HepG2 (cell line): ENCODE measurements around the gene NACC2. TPM values are rescaled to one million over a fixed set of nuclear protein-coding genes. Genes with fewer than 3 reads are reported as not detected.

ENCODE experiments used
- ATF6 ChIP-seq: sonication (generic); formaldehyde crosslinking; conservative IDR thresholded peaks from 2 replicates; pipeline ENCODE4 v1.4.0; 2020; ENCODE audit warnings: missing genetic modification reagents
- FOXJ3 ChIP-seq: sonication (generic); formaldehyde crosslinking; IDR thresholded peaks from 2 replicates; pipeline ENCODE4 v1.4.0; 2020; ENCODE audit warnings: missing genetic modification reagents, mild to moderate bottlenecking, borderline replicate concordance
- HMG20A ChIP-seq: IDR thresholded peaks from 2 replicates; pipeline ENCODE4 v1.6.1; 2016; ENCODE audit warnings: borderline replicate concordance
- HNF4G ChIP-seq, 2 experiments: sonication (generic) in 1 of 2; formaldehyde crosslinking in 1 of 2; IDR thresholded peaks; 2 replicates each; pipeline versions ENCODE4 v1.4.0 to v1.6.1; 2011 to 2020; ENCODE audit warnings: borderline replicate concordance in 2 of 2, low read depth in 2 of 2, mild to moderate bottlenecking in 2 of 2, low read length in 1 of 2, missing genetic modification reagents in 1 of 2, moderate library complexity in 1 of 2
- IRF2 ChIP-seq: IDR thresholded peaks from 2 replicates; pipeline ENCODE4 v1.6.1; 2018; ENCODE audit warnings: missing genetic modification reagents, missing compliant biosample characterization
- MEIS1 ChIP-seq: sonication (generic); formaldehyde crosslinking; IDR thresholded peaks from 2 replicates; pipeline ENCODE4 v1.9.0; 2021; ENCODE audit warnings: mild to moderate bottlenecking, missing genetic modification reagents, moderate library complexity, borderline replicate concordance
- NAIF1 ChIP-seq: sonication (generic); formaldehyde crosslinking; IDR thresholded peaks from 2 replicates; pipeline ENCODE4 v1.5.0; 2020; ENCODE audit warnings: mild to moderate bottlenecking, missing genetic modification reagents, borderline replicate concordance
- PRMT3 ChIP-seq: sonication (generic); formaldehyde crosslinking; IDR thresholded peaks from 2 replicates; pipeline ENCODE4 v1.8.1; 2022; ENCODE audit warnings: low read depth, mild to moderate bottlenecking, moderate library complexity, missing genetic modification reagents, borderline replicate concordance
- SALL1 ChIP-seq: sonication (generic); formaldehyde crosslinking; IDR thresholded peaks from 2 replicates; pipeline ENCODE4 v1.8.0; 2022; ENCODE audit warnings: mild to moderate bottlenecking, missing genetic modification reagents
- SNAPC2 ChIP-seq: sonication (generic); formaldehyde crosslinking; IDR thresholded peaks from 2 replicates; pipeline ENCODE4 v1.8.1; 2022; ENCODE audit warnings: mild to moderate bottlenecking, missing genetic modification reagents
- ZBTB7B ChIP-seq: sonication (generic); formaldehyde crosslinking; IDR thresholded peaks from 2 replicates; pipeline ENCODE4 v1.4.0; 2020; ENCODE audit warnings: missing genetic modification reagents
- ZFP91 ChIP-seq: sonication (generic); formaldehyde crosslinking; IDR thresholded peaks from 2 replicates; pipeline ENCODE4 v1.9.0; 2022; ENCODE audit warnings: missing genetic modification reagents, mild to moderate bottlenecking, borderline replicate concordance
- ZNF121 ChIP-seq: sonication (generic); formaldehyde crosslinking; IDR thresholded peaks from 2 replicates; pipeline ENCODE4 v1.5.0; 2020; ENCODE audit warnings: mild to moderate bottlenecking, missing genetic modification reagents
- ZNF839 ChIP-seq: sonication (generic); formaldehyde crosslinking; IDR thresholded peaks from 2 replicates; pipeline ENCODE4 v1.4.0; 2020; ENCODE audit warnings: missing genetic modification reagents, mild to moderate bottlenecking, borderline replicate concordance
- ZNF891 ChIP-seq: sonication (generic); formaldehyde crosslinking; IDR thresholded peaks from 2 replicates; pipeline ENCODE4 v1.5.0; 2020; ENCODE audit warnings: mild to moderate bottlenecking, missing genetic modification reagents
- polyA plus RNA-seq, 8 experiments: library from polyadenylated mRNA; depleted of rRNA in 3 of 8; stranded (reverse) in 7 of 8; unstranded in 1 of 8; fragments of >200 nt; fragmentation: Illumina TruSeq in 4 of 8; extraction: Trizol in 4 of 8; gene quantifications; 2 replicates each; pipeline versions ENCODE4 v1.2.1 to v1.2.3, GENCODE V29; 2011 to 2016; ENCODE audit warnings: low read depth in 4 of 8, missing spikeins in 1 of 8, mixed read lengths in 1 of 8; ENCODE audit not compliant: insufficient read depth in 1 of 8
- total RNA-seq, 5 experiments: library from RNA; depleted of rRNA; stranded (reverse); fragments of >200 nt; fragmentation: Illumina TruSeq; extraction: Trizol; gene quantifications; 2 replicates each; pipeline ENCODE4 v1.2.3, GENCODE V29; 2016; ENCODE audit warnings: low read depth in 1 of 5
- TF ChIP-seq, protein P1 (sequence below): sonication (generic); formaldehyde crosslinking; IDR thresholded peaks from 2 replicates; pipeline ENCODE4 v1.4.0; 2020; ENCODE audit warnings: missing genetic modification reagents, mild to moderate bottlenecking, borderline replicate concordance
- TF ChIP-seq, protein P2 (sequence below): sonication (generic); formaldehyde crosslinking; IDR thresholded peaks from 2 replicates; pipeline ENCODE4 v1.4.0; 2020; ENCODE audit warnings: missing genetic modification reagents, low read depth, mild to moderate bottlenecking, borderline replicate concordance

The NACC2 gene
- total and polyA plus RNA-seq, 2 of the 13 experiments (the other 11 are each of a cell fraction or from before 2014, with no cell fraction given): 5.9 to 12.3 TPM

DNA sequence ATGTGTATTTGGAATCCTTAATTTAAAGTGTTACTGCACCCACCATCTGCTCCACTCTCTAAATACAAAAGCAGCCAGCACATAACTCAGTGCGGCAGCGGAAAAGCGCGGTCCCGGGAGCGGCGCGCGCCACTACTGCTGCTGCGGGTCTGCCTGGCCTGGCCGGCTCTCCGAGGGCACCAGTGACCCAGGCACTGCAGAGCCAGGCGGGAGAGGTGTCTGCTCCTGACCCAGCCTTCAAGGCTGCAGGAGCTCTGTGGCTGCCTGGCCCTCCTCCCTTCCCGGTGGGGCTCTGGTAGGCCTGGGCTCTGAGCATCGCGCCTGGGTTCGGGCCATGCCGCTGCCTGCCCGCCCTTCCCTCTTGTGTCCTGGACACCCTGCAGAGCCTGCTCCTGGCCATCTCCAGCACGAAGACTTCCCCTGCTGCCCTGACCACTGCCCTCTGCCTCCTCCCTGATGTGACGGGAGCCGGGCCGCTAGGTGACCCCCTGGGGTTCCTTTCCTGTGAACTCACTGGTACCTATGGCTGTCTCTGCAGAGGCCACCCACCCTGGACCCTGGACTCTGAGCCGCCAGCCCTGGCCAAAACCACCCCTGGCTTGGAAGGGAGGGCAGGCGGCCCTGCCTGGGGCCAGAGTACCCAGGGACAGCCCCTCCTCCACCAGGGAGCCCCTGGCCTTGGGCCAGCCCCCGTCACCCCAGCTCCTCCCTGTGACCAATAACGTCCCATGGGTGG, 101.2 kb downstream of the NACC2 start (continued):
- TF ChIP-seq ZFP91: peak; percentile 86; the same call in 1 of the 2 replicates
- TF ChIP-seq HMG20A (CRISPR knock-in tag): peak; percentile 48; the same call in 1 of the 2 replicates
- TF ChIP-seq ZNF891 (CRISPR knock-in tag): 0 out of 2 replicates have a peak, but pooled peaks have one; percentile 11
- TF ChIP-seq HNF4G (IDR thresholded peaks at IDR 0.05; ENCODE audit: borderline replicate concordance, low read depth, low read length): peak; percentile 94
- peak; percentile 90 for TF ChIP-seq HNF4G (CRISPR knock-in tag; IDR thresholded peaks at IDR 0.05; ENCODE audit: borderline replicate concordance, low read depth)
- TF ChIP-seq IRF2: peak; percentile 71
- peak; percentile 47; the same call in 1 of the 2 replicates for TF ChIP-seq ZNF839 (CRISPR knock-in tag)
- peak; percentile 76 for TF ChIP-seq ZNF121 (CRISPR knock-in tag)
- peak; percentile 83 for TF ChIP-seq SALL1
- peak; percentile 69; the same call in 1 of the 2 replicates for TF ChIP-seq SNAPC2
- 0 out of 2 replicates have a peak, but pooled peaks have one; percentile 29 for TF ChIP-seq NAIF1
- no peak; the same call in 1 of the 2 replicates for TF ChIP-seq ZBTB7B (CRISPR knock-in tag)
- TF ChIP-seq FOXJ3 (CRISPR knock-in tag): 0 out of 2 replicates have a peak, but pooled peaks have one; percentile 10
- TF ChIP-seq ATF6 (CRISPR knock-in tag): 0 out of 2 replicates have a peak, but pooled peaks have one; percentile 25
- TF ChIP-seq, protein P1, sequence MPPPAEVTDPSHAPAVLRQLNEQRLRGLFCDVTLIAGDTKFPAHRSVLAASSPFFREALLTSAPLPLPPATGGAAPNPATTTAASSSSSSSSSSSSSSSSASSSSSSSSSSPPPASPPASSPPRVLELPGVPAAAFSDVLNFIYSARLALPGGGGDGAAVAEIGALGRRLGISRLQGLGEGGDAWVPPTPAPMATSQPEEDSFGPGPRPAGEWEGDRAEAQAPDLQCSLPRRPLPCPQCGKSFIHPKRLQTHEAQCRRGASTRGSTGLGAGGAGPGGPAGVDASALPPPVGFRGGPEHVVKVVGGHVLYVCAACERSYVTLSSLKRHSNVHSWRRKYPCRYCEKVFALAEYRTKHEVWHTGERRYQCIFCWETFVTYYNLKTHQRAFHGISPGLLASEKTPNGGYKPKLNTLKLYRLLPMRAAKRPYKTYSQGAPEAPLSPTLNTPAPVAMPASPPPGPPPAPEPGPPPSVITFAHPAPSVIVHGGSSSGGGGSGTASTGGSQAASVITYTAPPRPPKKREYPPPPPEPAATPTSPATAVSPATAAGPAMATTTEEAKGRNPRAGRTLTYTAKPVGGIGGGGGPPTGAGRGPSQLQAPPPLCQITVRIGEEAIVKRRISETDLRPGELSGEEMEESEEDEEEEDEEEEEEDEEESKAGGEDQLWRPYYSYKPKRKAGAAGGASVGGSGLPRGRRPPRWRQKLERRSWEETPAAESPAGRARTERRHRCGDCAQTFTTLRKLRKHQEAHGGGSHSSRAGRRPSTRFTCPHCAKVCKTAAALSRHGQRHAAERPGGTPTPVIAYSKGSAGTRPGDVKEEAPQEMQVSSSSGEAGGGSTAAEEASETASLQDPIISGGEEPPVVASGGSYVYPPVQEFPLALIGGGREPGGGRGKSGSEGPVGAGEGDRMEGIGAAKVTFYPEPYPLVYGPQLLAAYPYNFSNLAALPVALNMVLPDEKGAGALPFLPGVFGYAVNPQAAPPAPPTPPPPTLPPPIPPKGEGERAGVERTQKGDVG (CRISPR knock-in tag): peak; percentile 85; the same call in 1 of the 2 replicates
- TF ChIP-seq, protein P2, sequence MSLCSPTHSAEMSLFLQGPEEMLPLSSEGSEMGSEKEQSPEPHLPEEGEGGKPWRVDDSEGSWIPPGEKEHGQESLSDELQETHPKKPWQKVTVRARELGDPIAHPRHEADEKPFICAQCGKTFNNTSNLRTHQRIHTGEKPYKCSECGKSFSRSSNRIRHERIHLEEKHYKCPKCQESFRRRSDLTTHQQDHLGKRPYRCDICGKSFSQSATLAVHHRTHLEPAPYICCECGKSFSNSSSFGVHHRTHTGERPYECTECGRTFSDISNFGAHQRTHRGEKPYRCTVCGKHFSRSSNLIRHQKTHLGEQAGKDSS: peak; percentile 84
- 0 out of 2 replicates have a peak, but pooled peaks have one; percentile 50 for TF ChIP-seq PRMT3 (CRISPR knock-in tag)
- TF ChIP-seq MEIS1 (CRISPR knock-in tag): peak; percentile 84; the same call in 1 of the 2 replicates
